CD14-positive monocyte (primary cell): Measurements from ENCODE around the gene USP24. TPM values are rescaled to one million over a fixed set of nuclear protein-coding genes. Genes with fewer than 3 reads are reported as not detected.

Source experiments
- DNase-seq, 3 donors: peaks; one replicate each; pipeline ENCODE4 v3.0.0-alpha.2; 2011 to 2022
- H2AFZ ChIP-seq: 2 replicates; pipeline ENCODE4 v1.6.0; 2012; ENCODE audit warnings: mild to moderate bottlenecking, low read depth, low read length, inconsistent platforms; ENCODE audit not compliant: insufficient read depth, poor library complexity, severe bottlenecking
- H3K27ac ChIP-seq, 2 donors: 1 replicate in 1 of 2; 2 replicates in 1 of 2; pipeline ENCODE4 v1.5.1; 2012 to 2013; ENCODE audit warnings: low read length in 2 of 2, control low read depth in 1 of 2, inconsistent platforms in 1 of 2, low read depth in 1 of 2, mild to moderate bottlenecking in 1 of 2
- H3K27me3 ChIP-seq, 2 donors: one replicate each; pipeline versions ENCODE4 v1.6.0 to v1.6.1; 2011 to 2013; ENCODE audit warnings: low read length in 2 of 2; ENCODE audit not compliant: control insufficient read depth in 2 of 2, insufficient read depth in 2 of 2
- H3K36me3 ChIP-seq, 2 donors: replicated peaks in 1 of 2; 1 replicate in 1 of 2; 2 replicates in 1 of 2; pipeline versions ENCODE4 v1.5.1 to v1.6.1; 2012 to 2013; ENCODE audit warnings: low read length in 2 of 2, control low read depth in 1 of 2, inconsistent platforms in 1 of 2, mild to moderate bottlenecking in 1 of 2; ENCODE audit not compliant: insufficient read depth in 2 of 2, control insufficient read depth in 1 of 2
- H3K4me1 ChIP-seq, 2 donors: 1 replicate in 1 of 2; 2 replicates in 1 of 2; pipeline versions ENCODE4 v1.5.1 to v1.6.1; 2012 to 2013; ENCODE audit warnings: low read length in 2 of 2, control low read depth in 1 of 2, inconsistent platforms in 1 of 2, mild to moderate bottlenecking in 1 of 2, moderate library complexity in 1 of 2; ENCODE audit not compliant: insufficient read depth in 2 of 2, control insufficient read depth in 1 of 2
- H3K4me2 ChIP-seq: replicated peaks from 2 replicates; pipeline ENCODE3; 2012; ENCODE audit warnings: low read length, moderate library complexity, mild to moderate bottlenecking; ENCODE audit not compliant: poor library complexity, severe bottlenecking; ENCODE audit errors: extremely low read depth
- H3K4me3 ChIP-seq, 3 experiments: fragments of 200-600 bp in 1 of 3; sonication (generic) in 1 of 3; replicated peaks in 1 of 3; 1 replicate in 2 of 3; 2 replicates in 1 of 3; pipeline ENCODE4 v1.5.1; 2011 to 2013; ENCODE audit warnings: low read length in 3 of 3, mild to moderate bottlenecking in 3 of 3, control low read depth in 2 of 3, low read depth in 2 of 3, inconsistent platforms in 1 of 3, moderate library complexity in 1 of 3
- H3K79me2 ChIP-seq: 2 replicates; pipeline ENCODE4 v1.6.0; 2012; ENCODE audit warnings: mild to moderate bottlenecking, control low read depth, inconsistent platforms, low read length, moderate library complexity; ENCODE audit not compliant: insufficient read depth
- H3K9ac ChIP-seq: 2 replicates; pipeline ENCODE4 v1.6.0; 2017; ENCODE audit warnings: low read length, mild to moderate bottlenecking; ENCODE audit not compliant: insufficient read depth, poor library complexity, severe bottlenecking
- H3K9me3 ChIP-seq, 2 donors: replicated peaks in 1 of 2; 1 replicate in 1 of 2; 2 replicates in 1 of 2; pipeline versions ENCODE4 v1.5.1 to v1.6.1; 2012 to 2013; ENCODE audit warnings: low read length in 2 of 2, control low read depth in 1 of 2; ENCODE audit not compliant: control insufficient read depth in 1 of 2, insufficient read depth in 1 of 2
- H4K20me1 ChIP-seq: 2 replicates; pipeline ENCODE4 v1.6.0; 2012; ENCODE audit warnings: mild to moderate bottlenecking, low read length, control low read depth, moderate library complexity; ENCODE audit not compliant: insufficient read depth
- H3K27ac Mint-ChIP-seq, 7 donors: one replicate each; pipeline ENCODE4 v1.8.0; 2020; ENCODE audit warnings: mild to moderate bottlenecking in 7 of 7, mixed read lengths in 7 of 7, moderate library complexity in 6 of 7, inconsistent platforms in 2 of 7
- H3K27me3 Mint-ChIP-seq, 3 donors: one replicate each; pipeline ENCODE4 v1.8.0; 2021 to 2022; ENCODE audit warnings: low read depth in 3 of 3, mild to moderate bottlenecking in 3 of 3, mixed read lengths in 3 of 3, moderate library complexity in 3 of 3, inconsistent platforms in 1 of 3
- H3K36me3 Mint-ChIP-seq, 2 donors: one replicate each; pipeline ENCODE4 v1.8.0; 2020; ENCODE audit warnings: mixed read lengths in 2 of 2, inconsistent platforms in 1 of 2, mild to moderate bottlenecking in 1 of 2
- H3K4me1 Mint-ChIP-seq: one replicate; pipeline ENCODE4 v1.8.0; 2020; ENCODE audit warnings: mild to moderate bottlenecking, mixed read lengths
- H3K4me3 Mint-ChIP-seq, 2 donors: one replicate each; pipeline ENCODE4 v1.8.0; 2020; ENCODE audit warnings: mild to moderate bottlenecking in 2 of 2, mixed read lengths in 2 of 2, moderate library complexity in 1 of 2
- H3K9me3 Mint-ChIP-seq, 7 donors: one replicate each; pipeline ENCODE4 v1.8.0; 2020 to 2022; ENCODE audit warnings: mixed read lengths in 7 of 7, mild to moderate bottlenecking in 6 of 7, moderate library complexity in 6 of 7, inconsistent platforms in 2 of 7
- CTCF ChIP-seq: fragments of 200-600 bp; IDR thresholded peaks from one replicate; pipeline ENCODE4 v1.8.0; 2022; ENCODE audit warnings: antibody characterized with exemption, mild to moderate bottlenecking
- WGBS: methylation state at CpG from one replicate; pipeline ENCODE4 v1.1.5; 2013; ENCODE audit warnings: missing lambda C conversion rate; ENCODE audit not compliant: insufficient coverage; 5-methylcytosine and 5-hydroxymethylcytosine counted together
- intact Hi-C, 2 donors: fragments of 100-400 bp; cut with micrococcal nuclease; formaldehyde crosslinking; loops; one replicate each; pipeline versions ENCODE4 v1.15.0 to v1.15.1; 2023
- polyA plus RNA-seq, 3 donors: library from polyadenylated mRNA; depleted of rRNA in 1 of 3; unstranded in 2 of 3; stranded (reverse) in 1 of 3; fragments of 300-500 nt in 2 of 3; fragments of >200 nt in 1 of 3; fragmentation: Illumina TruSeq in 2 of 3; gene quantifications; 1 replicate in 2 of 3; 2 replicates in 1 of 3; pipeline ENCODE4 v1.2.3, GENCODE V29; 2012 to 2021

The USP24 gene
- polyA plus RNA-seq, 3 donors: 1.1 to 14.2 (median 2.1) TPM

DNA sequence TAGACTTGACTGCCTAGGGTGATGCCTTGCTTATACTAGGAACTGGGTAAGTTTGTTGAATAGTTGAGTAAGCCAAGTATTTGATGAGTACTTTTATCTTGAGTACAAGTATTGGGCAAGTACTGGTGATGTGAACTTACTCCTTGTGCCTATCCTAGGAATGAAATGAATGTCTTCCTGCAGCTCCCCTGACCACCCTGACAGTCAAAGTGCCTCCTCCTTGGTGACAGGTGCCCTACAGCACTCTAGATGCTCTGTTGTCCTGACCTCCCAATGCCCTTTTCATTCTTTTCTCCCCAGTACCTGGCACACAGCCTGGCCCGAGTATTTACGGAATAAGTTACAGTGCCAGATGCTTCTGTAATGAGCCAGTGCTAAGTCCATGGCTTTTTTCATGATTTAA is 150.3 kb downstream of the USP24 start:
- H3K4me3 ChIP-seq: no peak overlapping the region

DNA sequence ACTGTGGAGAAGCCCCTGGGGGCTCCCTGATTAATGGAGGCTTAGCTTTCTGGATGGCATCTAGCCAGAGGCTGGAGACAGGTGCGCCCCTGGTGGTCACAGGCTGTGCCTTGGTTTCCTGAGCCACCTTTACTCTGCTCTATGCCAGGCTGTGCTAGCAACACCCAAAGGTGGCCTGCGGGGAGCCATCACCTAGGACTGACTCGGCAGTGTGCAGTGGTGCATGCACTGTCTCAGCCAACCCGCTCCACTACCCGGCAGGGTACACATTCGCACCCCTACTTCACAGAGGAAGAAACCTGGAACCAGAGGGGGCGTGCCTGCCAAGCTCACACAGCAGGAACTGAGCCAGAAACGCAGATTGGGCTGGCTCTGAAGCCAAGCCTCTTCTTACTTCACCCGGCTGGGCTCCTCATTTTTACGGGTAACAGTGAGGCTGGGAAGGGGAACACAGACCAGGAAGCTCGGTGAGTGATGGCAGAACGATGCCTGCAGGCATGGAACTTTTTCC is 151.0 kb downstream of the USP24 start:
- no peak overlapping the region for H2AFZ ChIP-seq
- 79% methylated on average over 10 of the region's 12 CpGs for WGBS
- no peak for TF ChIP-seq CTCF
- Mint-ChIP-seq H3K4me3 (no peak overlapping the region), H3K36me3 (peaks cover 22 to 29% of the 10 kb centered on the region in 2 donors), H3K27me3 (peaks cover 0 to 4% (median under 1%) of the 10 kb centered on the region in 3 donors), H3K4me1 (peaks cover 2% of the 10 kb centered on the region), H3K9me3 (no peaks in the 10 kb centered on the region), H3K27ac (no peak overlapping the region)
- H4K20me1 ChIP-seq: no peaks in the 10 kb centered on the region
- H3K36me3 ChIP-seq: peaks cover 26 to 28% of the 10 kb centered on the region in 2 donors
- H3K9ac ChIP-seq: no peak overlapping the region
- H3K9me3 ChIP-seq: no peaks in the 10 kb centered on the region
- H3K4me3 ChIP-seq: no peak overlapping the region
- intact Hi-C loops: no loop called here
- no peak overlapping the region for H3K27ac ChIP-seq
- no peaks in the 10 kb centered on the region for H3K79me2 ChIP-seq
- no peaks in the 10 kb centered on the region for H3K4me1 ChIP-seq
- DNase-seq: no peak
- no peaks in the 10 kb centered on the region for H3K27me3 ChIP-seq
- no peak overlapping the region for H3K4me2 ChIP-seq

More for the DNA sequence above, 150.3 kb downstream of the USP24 start:
- no peaks in the 10 kb centered on the region for H3K79me2 ChIP-seq
- intact Hi-C loops: no loop called here
- WGBS: no CpG with 5 or more reads among the region's 2 CpGs
- H3K27ac ChIP-seq: no peak overlapping the region
- H3K4me1 ChIP-seq: no peaks in the 10 kb centered on the region
- DNase-seq: no peak
- no peaks in the 10 kb centered on the region for H3K9me3 ChIP-seq
- Mint-ChIP-seq H3K4me3 (no peak overlapping the region), H3K4me1 (peaks cover 2% of the 10 kb centered on the region), H3K9me3 (no peaks in the 10 kb centered on the region), H3K27ac (no peak overlapping the region), H3K27me3 (peaks cover 0 to 4% (median 0%) of the 10 kb centered on the region in 3 donors), H3K36me3 (peaks cover 29 to 34% of the 10 kb centered on the region in 2 donors)
- no peak overlapping the region for H2AFZ ChIP-seq
- H4K20me1 ChIP-seq: no peaks in the 10 kb centered on the region
- no peaks in the 10 kb centered on the region for H3K27me3 ChIP-seq
- peaks cover 34 to 36% of the 10 kb centered on the region in 2 donors for H3K36me3 ChIP-seq
- TF ChIP-seq CTCF: no peak
- no peak overlapping the region for H3K9ac ChIP-seq
- H3K4me2 ChIP-seq: no peak overlapping the region
